Spleen (tissue), 11 donors: ENCODE measurements around the gene GDF2. TPM values are rescaled to one million over a fixed set of nuclear protein-coding genes. Genes with fewer than 3 reads are reported as not detected.

Experiments
- DNase-seq: peaks from one replicate; pipeline ENCODE4 v3.0.0-alpha.2; 2020
- H3K27ac ChIP-seq, 8 donors: fragments of 200-600 bp; sonication (generic) in 7 of 8; 1 replicate in 4 of 8; 2 replicates in 4 of 8; pipeline versions ENCODE4 v1.5.0 to v1.8.0; 2016 to 2021; ENCODE audit warnings: inconsistent platforms in 4 of 8, mild to moderate bottlenecking in 4 of 8, moderate library complexity in 1 of 8
- H3K27me3 ChIP-seq, 7 donors: fragments of 200-600 bp; sonication (generic) in 6 of 7; replicated peaks in 1 of 7; 1 replicate in 4 of 7; 2 replicates in 3 of 7; pipeline versions ENCODE4 v1.5.0 to v1.8.0; 2016 to 2021; ENCODE audit warnings: inconsistent platforms in 3 of 7, mild to moderate bottlenecking in 1 of 7
- H3K36me3 ChIP-seq, 6 donors: fragments of 200-600 bp; sonication (generic) in 5 of 6; 1 replicate in 4 of 6; 2 replicates in 2 of 6; pipeline versions ENCODE4 v1.5.0 to v1.8.0; 2016 to 2021; ENCODE audit warnings: inconsistent platforms in 2 of 6
- H3K4me1 ChIP-seq, 6 donors: fragments of 200-600 bp; sonication (generic) in 5 of 6; 1 replicate in 3 of 6; 2 replicates in 3 of 6; pipeline versions ENCODE4 v1.5.0 to v1.8.0; 2016 to 2021; ENCODE audit warnings: inconsistent platforms in 3 of 6
- H3K4me3 ChIP-seq, 8 donors: fragments of 200-600 bp; sonication (generic) in 7 of 8; 1 replicate in 4 of 8; 2 replicates in 4 of 8; pipeline versions ENCODE4 v1.5.0 to v1.8.0; 2016 to 2021; ENCODE audit warnings: inconsistent platforms in 4 of 8, mild to moderate bottlenecking in 4 of 8, moderate library complexity in 2 of 8
- H3K9me3 ChIP-seq, 8 donors: fragments of 200-600 bp; sonication (generic) in 7 of 8; 1 replicate in 4 of 8; 2 replicates in 4 of 8; pipeline versions ENCODE4 v1.5.0 to v1.8.0; 2016 to 2021; ENCODE audit warnings: inconsistent platforms in 4 of 8
- POLR2A ChIP-seq, 3 donors: fragments of 450-650 bp; IDR thresholded peaks; one replicate each; pipeline ENCODE4 v1.5.1; 2017; ENCODE audit warnings: antibody characterized with exemption in 3 of 3, mild to moderate bottlenecking in 1 of 3
- POLR2AphosphoS5 ChIP-seq, 3 donors: sonication (generic); formaldehyde crosslinking; IDR thresholded peaks; one replicate each; pipeline ENCODE4 v1.5.1; 2017; ENCODE audit warnings: antibody characterized with exemption in 3 of 3
- WGBS, 5 donors: extraction: QIAGEN DNeasy Blood & Tissue Kit in 3 of 5; methylation state at CpG; one replicate each; pipeline versions ENCODE4 v1.1.5 to v1.1.7; 2013 to 2018; 5-methylcytosine and 5-hydroxymethylcytosine counted together
- intact Hi-C: fragments of 100-400 bp; cut with DNase I; formaldehyde crosslinking; loops from one replicate; pipeline ENCODE4 v1.15.0; 2023; ENCODE audit warnings: low total_unique reads
- polyA plus RNA-seq, 3 donors: library from polyadenylated mRNA; stranded (reverse); fragments of 200-250 nt; gene quantifications; one replicate each; pipeline ENCODE4 v1.2.1, GENCODE V29; 2013
- total RNA-seq, 7 donors: library from RNA; depleted of rRNA in 3 of 7; stranded (reverse); fragments of >200 nt in 3 of 7; fragmentation: NEBNext Ultra II Directional in 4 of 7; extraction: Animal tissue kit (Norgen Biotek cat#: 25700) in 4 of 7; gene quantifications; one replicate each; pipeline versions ENCODE4 v1.1.0 to v1.2.1, GENCODE V29; 2016 to 2021
- TF ChIP-seq, protein P1 (sequence below), 11 experiments: fragments of 200-600 bp in 7 of 11; fragments of 450-650 bp in 4 of 11; sonication (generic) in 4 of 11; IDR thresholded peaks in 8 of 11; conservative IDR thresholded peaks in 3 of 11; 1 replicate in 7 of 11; 2 replicates in 4 of 11; pipeline versions ENCODE4 v1.4.0 to v1.8.0; 2016 to 2021; ENCODE audit warnings: antibody characterized with exemption in 11 of 11, inconsistent platforms in 4 of 11, mild to moderate bottlenecking in 1 of 11
- donor health status: healthy with polysubstance abuse.
- donor health status: DM: no; HTN: no; CAD: no; lungs with moderate emphysema.
- donor health status: DM: no; HTN: no; CAD: no.
- donor health status: Bipolar disorder and iron deficiency.
- donor health status: healthy.
- donor health status: DM: no; HTN: no; CAD: no.
- donor health status: DM: yes; HTN: yes; CAD: no.

GDF2 gene
- total and polyA plus RNA-seq, 10 donors = not detected

DNA sequence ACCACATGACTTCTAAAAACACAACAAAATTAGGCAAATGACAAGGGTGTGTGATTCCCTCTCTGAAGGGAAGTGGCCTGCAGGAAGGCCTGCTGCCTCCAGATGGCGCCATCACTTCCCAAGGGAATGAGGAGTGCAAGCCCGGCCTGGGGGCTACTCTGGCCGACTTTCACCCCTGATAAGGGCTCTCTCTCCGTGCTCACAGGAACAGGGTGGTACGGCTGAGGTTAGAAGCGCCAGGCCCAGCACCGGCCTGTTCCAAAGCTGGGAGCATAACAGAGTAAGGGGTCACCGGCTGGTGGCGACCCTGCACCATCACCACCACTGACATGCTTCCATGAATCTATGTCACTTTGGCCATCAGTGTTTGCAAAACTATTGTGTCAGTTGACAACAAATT, 39.0 kb downstream of the GDF2 start:
- TF ChIP-seq, protein P1, sequence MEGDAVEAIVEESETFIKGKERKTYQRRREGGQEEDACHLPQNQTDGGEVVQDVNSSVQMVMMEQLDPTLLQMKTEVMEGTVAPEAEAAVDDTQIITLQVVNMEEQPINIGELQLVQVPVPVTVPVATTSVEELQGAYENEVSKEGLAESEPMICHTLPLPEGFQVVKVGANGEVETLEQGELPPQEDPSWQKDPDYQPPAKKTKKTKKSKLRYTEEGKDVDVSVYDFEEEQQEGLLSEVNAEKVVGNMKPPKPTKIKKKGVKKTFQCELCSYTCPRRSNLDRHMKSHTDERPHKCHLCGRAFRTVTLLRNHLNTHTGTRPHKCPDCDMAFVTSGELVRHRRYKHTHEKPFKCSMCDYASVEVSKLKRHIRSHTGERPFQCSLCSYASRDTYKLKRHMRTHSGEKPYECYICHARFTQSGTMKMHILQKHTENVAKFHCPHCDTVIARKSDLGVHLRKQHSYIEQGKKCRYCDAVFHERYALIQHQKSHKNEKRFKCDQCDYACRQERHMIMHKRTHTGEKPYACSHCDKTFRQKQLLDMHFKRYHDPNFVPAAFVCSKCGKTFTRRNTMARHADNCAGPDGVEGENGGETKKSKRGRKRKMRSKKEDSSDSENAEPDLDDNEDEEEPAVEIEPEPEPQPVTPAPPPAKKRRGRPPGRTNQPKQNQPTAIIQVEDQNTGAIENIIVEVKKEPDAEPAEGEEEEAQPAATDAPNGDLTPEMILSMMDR (IDR thresholded peaks at IDR 0.05 in 8 of 11, conservative IDR thresholded peaks at IDR 0.05 in 3 of 11) = peak in 9 of 11 experiments; percentile 11 to 76 (median 62)
- TF ChIP-seq POLR2A (IDR thresholded peaks at IDR 0.05) (no peak), POLR2AphosphoS5 (IDR thresholded peaks at IDR 0.05) (no peak)
- peak; percentile 59 for DNase-seq
- Histone ChIP-seq H3K4me1 (no peaks in the 10 kb centered on the region), H3K36me3 (no peaks in the 10 kb centered on the region), H3K27me3 (no peaks in the 10 kb centered on the region), H3K4me3 (no peak overlapping the region), H3K9me3 (no peaks in the 10 kb centered on the region), H3K27ac (no peak overlapping the region)
- intact Hi-C loops = no loop called here
- WGBS, 5 donors = 45 to 58% (median 55%) methylated on average over 7 to 9 of the region's 9 CpGs

DNA sequence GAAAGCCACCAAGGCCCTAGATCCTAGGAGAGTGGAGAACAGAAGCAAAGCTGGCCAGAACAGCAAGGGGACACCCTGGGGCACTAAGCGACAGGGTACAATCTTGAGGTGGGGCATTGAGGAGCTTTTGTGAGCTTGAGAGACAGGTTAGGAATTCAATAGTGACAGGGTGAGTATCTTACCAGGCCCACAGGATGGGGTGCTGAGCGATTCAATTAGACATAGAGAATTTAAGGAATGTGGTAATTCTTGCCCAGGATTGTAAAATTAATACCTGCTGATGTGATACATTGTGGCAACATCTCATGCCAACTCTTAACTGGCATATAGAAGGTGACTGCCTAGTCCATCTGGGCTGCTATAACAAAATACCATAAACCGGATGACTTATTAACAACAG, 39.9 kb downstream of the GDF2 start:
- Histone ChIP-seq H3K4me1 (no peaks in the 10 kb centered on the region), H3K9me3 (no peaks in the 10 kb centered on the region), H3K27ac (no peak overlapping the region), H3K36me3 (no peaks in the 10 kb centered on the region), H3K27me3 (no peaks in the 10 kb centered on the region), H3K4me3 (no peak overlapping the region)
- no peak for TF ChIP-seq POLR2A (IDR thresholded peaks at IDR 0.05)
- TF ChIP-seq, protein P1 (IDR thresholded peaks at IDR 0.05 in 8 of 11, conservative IDR thresholded peaks at IDR 0.05 in 3 of 11) = no peak
- no peak for TF ChIP-seq POLR2AphosphoS5 (IDR thresholded peaks at IDR 0.05)
- 84 to 93% (median 90%) methylated on average over 3 of the region's 3 CpGs for WGBS, 5 donors
- intact Hi-C loops = no loop called here
- DNase-seq = no peak

DNA sequence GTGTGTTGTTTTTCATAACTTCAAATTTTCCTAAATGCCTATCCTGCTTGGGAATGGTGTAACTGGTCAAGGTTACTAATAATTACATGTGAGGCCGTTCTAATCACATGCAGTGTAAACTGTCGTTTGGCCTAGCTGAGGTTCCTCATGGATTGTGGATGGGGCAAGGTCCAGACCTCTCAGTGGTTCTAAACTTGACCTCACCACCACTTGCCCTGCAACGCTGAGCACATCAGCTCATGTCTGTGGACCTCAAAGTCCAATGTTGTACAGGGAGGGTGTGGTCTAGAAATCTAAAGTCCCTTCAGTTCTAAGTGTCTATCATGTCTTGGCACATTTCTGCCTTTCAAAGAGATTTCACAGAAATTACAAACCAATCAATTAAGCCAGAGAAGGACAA, 41.5 kb downstream of the GDF2 start:
- intact Hi-C loops = no loop called here
- Histone ChIP-seq H3K4me3 (no peak overlapping the region), H3K36me3 (no peaks in the 10 kb centered on the region), H3K27ac (no peak overlapping the region), H3K9me3 (no peaks in the 10 kb centered on the region), H3K27me3 (no peaks in the 10 kb centered on the region), H3K4me1 (no peaks in the 10 kb centered on the region)
- DNase-seq = no peak
- TF ChIP-seq POLR2AphosphoS5 (IDR thresholded peaks at IDR 0.05) = no peak
- no peak for TF ChIP-seq POLR2A (IDR thresholded peaks at IDR 0.05)
- TF ChIP-seq, protein P1 (IDR thresholded peaks at IDR 0.05 in 8 of 11, conservative IDR thresholded peaks at IDR 0.05 in 3 of 11) = no peak
- 74 to 88% (median 80%) methylated on average over 3 of the region's 3 CpGs for WGBS, 5 donors

DNA sequence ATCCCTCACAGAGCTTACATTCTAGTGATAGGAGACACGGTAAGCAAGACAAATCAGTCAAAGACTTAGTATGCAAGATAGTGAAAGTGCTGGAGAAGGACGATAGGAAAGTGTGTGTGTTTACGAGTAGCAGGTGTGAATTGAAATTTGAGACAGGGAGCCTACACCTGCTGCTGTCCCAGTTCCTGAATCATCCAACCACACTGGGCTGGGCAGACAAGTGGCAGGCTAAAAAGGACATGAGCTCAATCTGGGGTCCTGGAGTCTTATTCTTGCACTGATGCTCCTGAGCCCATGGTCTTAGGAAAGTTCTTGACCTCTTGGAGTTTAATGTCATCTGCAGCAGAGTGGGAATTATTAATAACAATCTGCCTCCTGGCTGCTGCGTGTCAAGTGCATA, 42.1 kb downstream of the GDF2 start:
- WGBS, 5 donors = 73 to 84% (median 82%) methylated on average over 3 to 4 of the region's 4 CpGs
- no peak for DNase-seq
- Histone ChIP-seq H3K27ac (no peak overlapping the region), H3K4me1 (no peaks in the 10 kb centered on the region), H3K36me3 (no peaks in the 10 kb centered on the region), H3K27me3 (no peaks in the 10 kb centered on the region), H3K4me3 (no peak overlapping the region), H3K9me3 (no peaks in the 10 kb centered on the region)
- intact Hi-C loops = no loop called here
- TF ChIP-seq POLR2AphosphoS5 (IDR thresholded peaks at IDR 0.05) = no peak
- TF ChIP-seq, protein P1 (IDR thresholded peaks at IDR 0.05 in 8 of 11, conservative IDR thresholded peaks at IDR 0.05 in 3 of 11) = no peak
- TF ChIP-seq POLR2A (IDR thresholded peaks at IDR 0.05) = no peak
